SH-SY5Y (cell line): ENCODE data around the gene ZBED4.

Source experiments
- GATA2 ChIP-seq: IDR thresholded peaks from 2 replicates; pipeline ENCODE4 v1.6.1; 2011; ENCODE audit warnings: mild to moderate bottlenecking, low read depth, low read length
- GATA3 ChIP-seq: IDR thresholded peaks from 2 replicates; pipeline ENCODE4 v1.6.1; 2011; ENCODE audit warnings: low read depth, mild to moderate bottlenecking, low read length, moderate library complexity

DNA sequence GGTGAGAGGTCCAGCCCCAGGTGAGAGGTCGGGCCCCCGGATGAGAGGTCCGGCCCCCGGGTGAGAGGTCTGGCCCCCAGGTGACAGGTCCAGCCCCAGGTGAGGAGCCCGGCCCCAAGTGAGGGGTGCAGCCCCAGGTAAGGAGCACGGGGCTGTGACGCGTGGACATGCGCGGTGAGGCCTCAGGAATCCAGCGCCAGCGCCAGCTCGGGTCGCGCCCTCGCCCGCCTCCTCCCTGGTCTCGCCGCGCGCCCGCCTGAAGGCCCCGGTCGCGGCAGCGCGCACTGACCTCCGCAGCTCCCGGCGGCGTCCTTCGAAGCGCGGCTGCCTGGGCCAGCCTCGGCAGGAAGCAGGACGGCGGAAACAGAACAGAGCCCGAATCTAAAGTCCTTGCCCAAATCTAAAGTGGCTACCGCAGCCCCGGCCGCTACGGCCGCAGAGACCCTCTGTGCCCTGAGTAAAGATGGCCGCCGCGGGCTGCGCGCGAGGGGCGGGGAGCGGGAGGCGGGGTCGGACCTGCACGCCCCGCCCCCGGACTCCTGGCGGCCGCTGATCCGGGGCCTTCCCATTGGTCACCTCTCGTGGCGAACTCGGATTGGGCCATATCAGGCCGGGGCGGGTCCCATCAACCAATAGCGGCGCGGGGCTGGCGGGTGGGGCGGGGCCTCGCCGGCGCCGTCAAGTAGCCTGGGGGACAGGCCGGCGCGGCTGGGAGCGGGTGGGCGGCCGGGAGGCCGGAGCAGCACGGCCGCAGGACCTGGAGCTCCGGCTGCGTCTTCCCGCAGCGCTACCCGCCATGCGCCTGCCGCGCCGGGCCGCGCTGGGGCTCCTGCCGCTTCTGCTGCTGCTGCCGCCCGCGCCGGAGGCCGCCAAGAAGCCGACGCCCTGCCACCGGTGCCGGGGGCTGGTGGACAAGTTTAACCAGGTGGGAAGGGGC lies 64.6 kb downstream of the ZBED4 start, which contains the start of the genes ALG12 and CRELD2:
- TF ChIP-seq GATA3 = no peak
- TF ChIP-seq GATA2 = no peak; the same call in 1 of the 2 replicates
